ENCODE data around the gene ITGB7.

ITGB7 gene

DNA sequence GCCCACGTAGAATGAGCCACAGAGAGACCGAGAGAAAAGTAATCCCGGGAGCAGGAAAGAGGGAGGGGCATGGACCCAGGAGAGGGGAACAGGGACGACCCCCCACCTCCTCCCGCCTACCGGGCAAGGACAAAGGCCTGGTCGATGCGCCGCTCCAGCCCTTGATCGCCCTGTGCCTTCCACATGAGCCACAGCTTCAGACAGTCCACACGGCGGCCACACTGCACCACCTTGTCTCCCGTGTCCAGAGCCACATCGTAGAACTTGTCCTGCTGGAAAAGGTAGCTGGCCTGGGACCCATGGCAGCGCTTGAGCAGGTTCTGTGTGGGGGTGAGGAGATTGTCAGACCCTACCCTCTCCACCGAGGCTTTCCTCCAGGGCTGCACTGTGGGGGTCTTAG, 47.1 kb downstream of the ITGB7 start:
- no peak for TF ChIP-seq FOXP2 (optimal IDR thresholded peaks at IDR 0.05; ENCODE audit: borderline replicate concordance, extremely low read depth, extremely low read length, insufficient read depth)
- TF ChIP-seq, protein P1, sequence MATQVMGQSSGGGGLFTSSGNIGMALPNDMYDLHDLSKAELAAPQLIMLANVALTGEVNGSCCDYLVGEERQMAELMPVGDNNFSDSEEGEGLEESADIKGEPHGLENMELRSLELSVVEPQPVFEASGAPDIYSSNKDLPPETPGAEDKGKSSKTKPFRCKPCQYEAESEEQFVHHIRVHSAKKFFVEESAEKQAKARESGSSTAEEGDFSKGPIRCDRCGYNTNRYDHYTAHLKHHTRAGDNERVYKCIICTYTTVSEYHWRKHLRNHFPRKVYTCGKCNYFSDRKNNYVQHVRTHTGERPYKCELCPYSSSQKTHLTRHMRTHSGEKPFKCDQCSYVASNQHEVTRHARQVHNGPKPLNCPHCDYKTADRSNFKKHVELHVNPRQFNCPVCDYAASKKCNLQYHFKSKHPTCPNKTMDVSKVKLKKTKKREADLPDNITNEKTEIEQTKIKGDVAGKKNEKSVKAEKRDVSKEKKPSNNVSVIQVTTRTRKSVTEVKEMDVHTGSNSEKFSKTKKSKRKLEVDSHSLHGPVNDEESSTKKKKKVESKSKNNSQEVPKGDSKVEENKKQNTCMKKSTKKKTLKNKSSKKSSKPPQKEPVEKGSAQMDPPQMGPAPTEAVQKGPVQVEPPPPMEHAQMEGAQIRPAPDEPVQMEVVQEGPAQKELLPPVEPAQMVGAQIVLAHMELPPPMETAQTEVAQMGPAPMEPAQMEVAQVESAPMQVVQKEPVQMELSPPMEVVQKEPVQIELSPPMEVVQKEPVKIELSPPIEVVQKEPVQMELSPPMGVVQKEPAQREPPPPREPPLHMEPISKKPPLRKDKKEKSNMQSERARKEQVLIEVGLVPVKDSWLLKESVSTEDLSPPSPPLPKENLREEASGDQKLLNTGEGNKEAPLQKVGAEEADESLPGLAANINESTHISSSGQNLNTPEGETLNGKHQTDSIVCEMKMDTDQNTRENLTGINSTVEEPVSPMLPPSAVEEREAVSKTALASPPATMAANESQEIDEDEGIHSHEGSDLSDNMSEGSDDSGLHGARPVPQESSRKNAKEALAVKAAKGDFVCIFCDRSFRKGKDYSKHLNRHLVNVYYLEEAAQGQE (IDR thresholded peaks at IDR 0.05; ENCODE audit: insufficient read depth in 1 of 2, low read depth in 2 of 2, low read length in 2 of 2): no peak
- TF ChIP-seq POLR2AphosphoS5 (IDR thresholded peaks at IDR 0.05; ENCODE audit: low read depth, low read length): no peak
- TF ChIP-seq SIN3A (IDR thresholded peaks at IDR 0.05; ENCODE audit: borderline replicate concordance, insufficient read depth, low read length): no peak
- TF ChIP-seq TAF1 (IDR thresholded peaks at IDR 0.05; ENCODE audit: borderline replicate concordance, insufficient read depth, low read length): no peak

DNA sequence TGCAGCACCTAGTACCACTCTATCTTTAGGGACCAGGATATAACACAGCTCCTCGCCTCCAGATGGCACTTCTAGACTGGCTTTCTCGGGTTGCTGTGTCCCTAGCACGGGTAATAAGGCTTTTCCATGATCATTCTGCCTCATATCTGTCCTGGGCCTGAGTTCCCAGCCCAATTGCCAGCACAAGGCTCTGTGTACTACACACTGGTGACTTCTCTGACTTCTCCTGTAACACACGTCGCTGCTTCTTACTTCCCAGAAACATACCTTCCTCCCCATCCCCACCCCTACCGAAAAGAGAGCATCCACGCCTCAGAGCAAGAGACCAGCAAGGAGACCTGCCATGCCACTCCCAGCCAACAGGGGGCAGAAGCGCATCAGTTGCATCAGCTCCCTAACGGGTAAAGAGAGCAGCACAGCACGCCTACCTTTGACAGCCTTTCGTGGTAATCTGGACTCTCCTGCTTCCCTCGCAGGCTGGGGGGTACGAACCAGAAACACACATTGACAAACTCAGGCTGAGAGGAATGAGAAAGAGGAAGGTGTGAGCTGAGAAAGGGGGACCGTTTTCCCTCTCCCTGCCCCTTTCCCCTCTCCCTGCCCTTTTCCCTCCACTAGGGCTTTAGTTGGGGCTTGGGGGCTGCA, 47.7 kb downstream of the ITGB7 start:
- TF ChIP-seq SIN3A (IDR thresholded peaks at IDR 0.05; ENCODE audit: borderline replicate concordance, insufficient read depth, low read length) (no peak), POLR2AphosphoS5 (IDR thresholded peaks at IDR 0.05; ENCODE audit: low read depth, low read length) (no peak), FOXP2 (optimal IDR thresholded peaks at IDR 0.05; ENCODE audit: borderline replicate concordance, extremely low read depth, extremely low read length, insufficient read depth) (no peak), TAF1 (IDR thresholded peaks at IDR 0.05; ENCODE audit: borderline replicate concordance, insufficient read depth, low read length) (no peak)
- TF ChIP-seq, protein P1 (IDR thresholded peaks at IDR 0.05; ENCODE audit: insufficient read depth in 1 of 2, low read depth in 2 of 2, low read length in 2 of 2): no peak

DNA sequence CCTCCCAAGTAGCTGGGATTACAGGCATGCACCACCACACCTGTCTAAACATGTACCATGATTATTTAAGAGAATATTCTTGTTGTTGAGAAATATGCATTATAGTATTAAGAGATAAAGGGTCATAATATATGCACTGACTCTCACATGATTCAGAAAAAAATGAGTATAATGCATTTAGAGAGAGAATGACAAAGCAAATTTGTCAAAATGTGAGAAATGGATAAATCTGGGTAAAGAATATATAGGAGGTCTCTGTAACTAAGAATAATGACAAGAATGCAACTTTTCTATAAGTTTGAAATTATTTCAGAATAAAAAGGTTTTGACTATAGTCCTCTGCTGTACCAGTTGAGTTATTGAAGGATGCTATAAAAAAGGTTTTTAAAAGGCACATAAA, 54.7 kb downstream of the ITGB7 start:
- TF ChIP-seq TAF1 (IDR thresholded peaks at IDR 0.05; ENCODE audit: borderline replicate concordance, insufficient read depth, low read length): no peak
- TF ChIP-seq POLR2AphosphoS5 (IDR thresholded peaks at IDR 0.05; ENCODE audit: low read depth, low read length): no peak

DNA sequence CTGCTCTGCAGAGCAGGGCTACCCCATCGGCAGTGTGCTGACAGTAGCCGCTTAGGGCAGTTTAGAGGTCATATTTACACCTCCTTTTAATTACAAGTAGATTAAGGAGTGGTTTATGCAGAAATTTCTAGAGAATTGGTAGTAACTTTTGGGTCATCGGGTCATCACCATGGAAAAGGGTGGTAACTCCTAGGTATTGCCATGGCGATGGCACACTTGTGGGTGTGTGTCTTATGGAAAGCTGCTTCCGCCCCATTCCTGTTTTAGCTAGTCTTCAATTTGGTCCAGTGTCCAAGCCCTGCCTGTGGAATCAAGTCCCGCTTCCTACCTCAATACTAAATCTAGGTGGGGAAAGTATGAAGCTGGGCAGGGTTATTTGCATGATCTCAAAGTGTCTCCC, 56.0 kb downstream of the ITGB7 start:
- TF ChIP-seq POLR2AphosphoS5 (IDR thresholded peaks at IDR 0.05; ENCODE audit: low read depth, low read length) (no peak), FOXP2 (optimal IDR thresholded peaks at IDR 0.05; ENCODE audit: borderline replicate concordance, extremely low read depth, extremely low read length, insufficient read depth) (no peak), SIN3A (IDR thresholded peaks at IDR 0.05; ENCODE audit: borderline replicate concordance, insufficient read depth, low read length) (no peak)

DNA sequence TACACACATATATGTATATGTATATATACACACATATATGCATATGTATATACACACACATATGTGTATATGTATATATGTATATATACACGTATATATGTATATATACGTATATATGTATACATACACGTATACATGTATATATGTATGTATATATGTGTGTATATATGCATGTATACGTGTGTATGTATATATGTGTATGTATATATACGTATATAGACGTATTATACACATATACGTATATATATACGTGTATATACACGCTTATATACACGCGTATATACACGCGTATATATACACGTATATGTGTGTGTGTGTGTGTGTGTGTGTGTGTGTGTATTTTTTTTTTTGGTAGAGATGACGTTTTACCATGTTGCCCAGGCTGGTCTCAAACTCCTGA, 59.4 kb downstream of the ITGB7 start:
- TF ChIP-seq FOXP2 (optimal IDR thresholded peaks at IDR 0.05; ENCODE audit: borderline replicate concordance, extremely low read depth, extremely low read length, insufficient read depth) (no peak), SIN3A (IDR thresholded peaks at IDR 0.05; ENCODE audit: borderline replicate concordance, insufficient read depth, low read length) (no peak), TAF1 (IDR thresholded peaks at IDR 0.05; ENCODE audit: borderline replicate concordance, insufficient read depth, low read length) (no peak), POLR2AphosphoS5 (IDR thresholded peaks at IDR 0.05; ENCODE audit: low read depth, low read length) (no peak)
- TF ChIP-seq, protein P1 (IDR thresholded peaks at IDR 0.05; ENCODE audit: insufficient read depth in 1 of 2, low read depth in 2 of 2, low read length in 2 of 2): no peak

DNA sequence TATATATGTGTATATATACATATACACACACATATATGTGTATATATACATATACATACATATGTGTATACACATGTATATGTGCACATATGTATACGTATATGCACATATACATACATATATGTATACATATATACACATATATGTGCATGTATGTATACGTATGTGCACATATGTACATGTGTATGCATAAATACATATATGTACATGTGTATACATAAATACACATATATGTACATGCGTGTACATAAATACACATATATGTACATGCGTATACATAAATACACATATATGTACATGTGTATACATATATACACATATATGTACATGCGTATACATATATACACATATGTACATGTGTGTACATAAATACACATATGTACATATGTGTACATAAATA, 59.9 kb downstream of the ITGB7 start:
- TF ChIP-seq SIN3A (IDR thresholded peaks at IDR 0.05; ENCODE audit: borderline replicate concordance, insufficient read depth, low read length) (no peak), TAF1 (IDR thresholded peaks at IDR 0.05; ENCODE audit: borderline replicate concordance, insufficient read depth, low read length) (no peak), FOXP2 (optimal IDR thresholded peaks at IDR 0.05; ENCODE audit: borderline replicate concordance, extremely low read depth, extremely low read length, insufficient read depth) (no peak), POLR2AphosphoS5 (IDR thresholded peaks at IDR 0.05; ENCODE audit: low read depth, low read length) (no peak)
- TF ChIP-seq, protein P1 (IDR thresholded peaks at IDR 0.05; ENCODE audit: insufficient read depth in 1 of 2, low read depth in 2 of 2, low read length in 2 of 2): no peak

Data from PFSK-1 (cell line).